A549 treated with CORT108297 at 1 μM for 4 hours (cell line): ENCODE results near the gene RNASEL. TPM values are rescaled to one million over a fixed set of nuclear protein-coding genes. Genes with fewer than 3 reads are reported as not detected.

ENCODE experiments used
- total RNA-seq: library from RNA; stranded (reverse); fragments of 200-300 nt; extraction: Qiagen RNA extraction; gene quantifications from 5 replicates; pipeline ENCODE4 v1.2.3, GENCODE V29; 2022

Gene RNASEL
- 1.9 to 2.8 TPM (median 2.2 TPM) in 5 replicates for total RNA-seq

GRCh38 chr1:182588500-182589396 is at the start of gene RNASEL:
Gene RNASEL (minus strand): TSS chr1:182589256. CDS start chr1:182586806, 2,450 bp downstream.

GRCh38 chr1:182604175-182605164 is 15.4 kb upstream of the RNASEL start, which contains the start of gene RGS16:
Gene RGS16 (minus strand): TSS chr1:182604389. CDS start chr1:182604259, 130 bp downstream.

Other genes starting within 250 kb of the RNASEL start
- 13.8 to 21.1 TPM (median 17.8 TPM) in 5 replicates for gene GLUL, start 197.5 kb downstream of the RNASEL start, total RNA-seq
- not detected in 5 replicates for gene TEDDM1, start 188.6 kb downstream of the RNASEL start, total RNA-seq
- gene RGSL1, start 139.1 kb downstream of the RNASEL start, total RNA-seq: not detected in 5 replicates
- 0.18 to 0.29 TPM (median 0.25 TPM) in 5 replicates for gene RGS16, start 15.1 kb upstream of the RNASEL start, total RNA-seq
- gene RGS8, start 95.3 kb upstream of the RNASEL start, total RNA-seq: not detected in 5 replicates
- 0.54 to 1.3 TPM (median 0.86 TPM) in 5 replicates for gene NPL, start 200.5 kb upstream of the RNASEL start, total RNA-seq